ENCODE measurements around the gene CMIP. TPM values are rescaled to one million over a fixed set of nuclear protein-coding genes. Genes with fewer than 3 reads are reported as not detected.

The CMIP gene
- total RNA-seq, 1 experiment from 2014 or later: 48.2 TPM

- no CpG with 5 or more reads among the region's 2 CpGs for WGBS (ENCODE audit: extremely low coverage, insufficient read length, low lambda C conversion rate)
Observed at GRCh38 chr16:81421126-81421525, 23.5 kb upstream of the CMIP start.

More at GRCh38 chr16:81421126-81421525, 23.5 kb upstream of the CMIP start:
- Mint-ChIP-seq H3K4me1 (peaks cover 6% of the 10 kb centered on the region in 2 experiments; a peak in 2 of 4 replicates), H3K9me3 (peaks cover 0 to 6% of the 10 kb centered on the region in 2 experiments; a peak in 2 of 5 replicates), H3K4me3 (no peak overlapping the region), H3K36me3 (ENCODE audit: insufficient read depth in 1 of 3, low read depth in 3 of 3) (no peaks in the 10 kb centered on the region), H3K27me3 (ENCODE audit: low read depth) (no peaks in the 10 kb centered on the region), H3K27ac (no peak overlapping the region)
- Histone ChIP-seq H2BK120ac (ENCODE audit: low read depth, low read length, poor library complexity, severe bottlenecking) (no peak overlapping the region), H3K4me2 (ENCODE audit: insufficient read depth, insufficient read length, low read length) (no peak overlapping the region), H3K27me3 (ENCODE audit: insufficient read depth, low read length) (no peaks in the 10 kb centered on the region), H2BK15ac (ENCODE audit: low read depth, low read length) (no peak overlapping the region), H2AFZ (ENCODE audit: low read length) (no peak overlapping the region), H3K18ac (ENCODE audit: insufficient read length, low read depth, low read length) (no peak overlapping the region), H2BK12ac (ENCODE audit: insufficient read length, low read depth, low read length) (no peak overlapping the region), H3K9me3 (ENCODE audit: control insufficient read depth, low read depth, low read length) (no peaks in the 10 kb centered on the region), H3K79me1 (ENCODE audit: insufficient read depth, low read depth, low read length, poor library complexity, severe bottlenecking) (no peaks in the 10 kb centered on the region), H4K91ac (ENCODE audit: insufficient read length, low read depth, low read length) (no peak overlapping the region), H3T11ph (ENCODE audit: low read length) (no peak overlapping the region), H3K14ac (ENCODE audit: insufficient read depth, low read length) (no peak overlapping the region), H3K4me1 (ENCODE audit: insufficient read depth, low read length) (no peaks in the 10 kb centered on the region), H2BK20ac (ENCODE audit: low read depth, low read length, poor library complexity, severe bottlenecking) (no peak overlapping the region), H2BK5ac (ENCODE audit: insufficient read length, low read length) (no peak overlapping the region), H3K4ac (ENCODE audit: low read depth, low read length) (no peak overlapping the region), H3K23me2 (ENCODE audit: insufficient read length, low read depth, low read length, poor library complexity, severe bottlenecking) (no peaks in the 10 kb centered on the region), H3K23ac (ENCODE audit: insufficient read length, low read depth, low read length) (no peak overlapping the region), H4K5ac (ENCODE audit: insufficient read length, low read depth, low read length) (no peak overlapping the region), H3K9ac (ENCODE audit: extremely low read depth, insufficient read length, low read length) (no peak overlapping the region), H3K27ac (ENCODE audit: insufficient read length, low read depth, low read length) (no peak overlapping the region), H2AK5ac (ENCODE audit: insufficient read length, low read length) (no peak overlapping the region), H3K79me2 (ENCODE audit: insufficient read depth, low read length) (no peaks in the 10 kb centered on the region), H4K8ac (replicated peaks; ENCODE audit: insufficient read length, low read depth, low read length) (no peak overlapping the region), H3K56ac (ENCODE audit: insufficient read length, low read depth, low read length) (no peak overlapping the region), H4K20me1 (ENCODE audit: control insufficient read depth, insufficient read depth, insufficient read length) (no peaks in the 10 kb centered on the region)
- no peak for DNase-seq
- no peak for TF ChIP-seq CTCF (conservative IDR thresholded peaks at IDR 0.05)

Measured in H9 (cell line).